Activated CD4-positive, alpha-beta T cell treated with anti-CD3 and anti-CD28 coated beads, Interleukin-2, amount 50 U/mL, for 1 hour (primary cell): ENCODE results near the gene ERBB3.

ENCODE experiments used
- DNase-seq: peaks from one replicate; pipeline ENCODE4 v3.0.0-alpha.2; 2020

Gene ERBB3

GRCh38 chr12:56080556-56081138 lies 682 bp downstream of the ERBB3 start:
- DNase-seq = no peak

GRCh38 chr12:56081393-56082347 lies 1.7 kb downstream of the ERBB3 start:
- DNase-seq = no peak

DNA sequence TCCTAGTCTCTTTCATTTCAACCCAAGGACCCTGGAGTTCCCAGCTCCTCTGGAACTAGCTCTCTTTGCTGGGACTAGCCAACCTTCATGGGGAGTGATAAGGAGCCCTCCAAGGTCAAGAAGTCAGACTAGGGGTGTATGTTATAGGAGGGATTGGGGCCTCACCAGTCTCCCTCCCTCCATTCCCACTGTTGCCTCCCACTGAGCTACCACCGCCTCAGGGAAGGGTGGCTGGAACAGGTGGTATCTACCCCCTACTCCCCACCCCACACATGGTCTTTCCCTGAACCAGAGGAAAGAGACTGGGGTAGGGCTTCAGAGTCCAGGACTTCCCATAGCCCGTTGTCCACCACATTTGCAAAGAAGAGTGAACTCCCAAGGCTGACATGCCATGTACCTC lies 2.4 kb downstream of the ERBB3 start:
- DNase-seq = no peak

GRCh38 chr12:56082967-56083366 lies 3.0 kb downstream of the ERBB3 start:
- DNase-seq = no peak

DNA sequence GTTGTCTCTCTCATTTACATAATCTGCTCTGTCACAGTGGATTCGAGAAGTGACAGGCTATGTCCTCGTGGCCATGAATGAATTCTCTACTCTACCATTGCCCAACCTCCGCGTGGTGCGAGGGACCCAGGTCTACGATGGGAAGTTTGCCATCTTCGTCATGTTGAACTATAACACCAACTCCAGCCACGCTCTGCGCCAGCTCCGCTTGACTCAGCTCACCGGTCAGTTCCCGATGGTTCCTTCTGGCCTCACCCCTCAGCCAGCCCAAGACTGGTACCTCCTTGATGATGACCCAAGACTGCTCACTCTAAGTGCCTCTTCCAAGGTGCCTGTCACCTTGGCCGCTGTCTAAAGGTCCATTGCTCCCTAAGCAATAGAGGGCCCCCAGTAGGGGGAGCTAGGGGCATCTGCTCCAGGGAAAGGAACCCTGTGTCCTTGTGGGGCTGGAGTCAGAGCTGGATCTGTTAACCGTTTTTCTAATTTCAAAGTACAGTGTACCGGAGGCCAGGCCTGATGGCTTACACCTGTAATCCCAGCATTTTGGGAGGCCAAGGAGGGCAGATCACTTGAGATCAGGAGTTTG lies 5.1 kb downstream of the ERBB3 start:
- DNase-seq = no peak

DNA sequence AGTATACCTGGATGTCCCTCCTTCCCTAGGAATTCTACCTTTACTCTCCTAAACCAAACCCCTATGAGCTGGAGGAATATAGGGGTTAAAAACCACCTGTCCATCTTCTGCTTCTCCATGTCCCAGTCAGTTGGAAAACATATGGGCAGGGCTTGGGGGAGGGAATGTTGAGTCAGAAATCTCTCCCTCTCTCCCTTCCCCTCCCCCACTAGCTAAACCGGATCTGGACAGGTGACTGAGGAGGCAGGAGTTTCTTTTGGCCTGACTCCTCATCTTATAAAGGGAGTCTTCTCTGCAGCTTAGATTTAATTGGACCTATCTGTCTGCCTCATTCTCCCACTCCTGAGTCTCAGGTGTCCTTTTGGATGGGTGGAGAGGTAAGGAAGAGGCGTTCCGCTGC lies 6.1 kb downstream of the ERBB3 start:
- DNase-seq = no peak

DNA sequence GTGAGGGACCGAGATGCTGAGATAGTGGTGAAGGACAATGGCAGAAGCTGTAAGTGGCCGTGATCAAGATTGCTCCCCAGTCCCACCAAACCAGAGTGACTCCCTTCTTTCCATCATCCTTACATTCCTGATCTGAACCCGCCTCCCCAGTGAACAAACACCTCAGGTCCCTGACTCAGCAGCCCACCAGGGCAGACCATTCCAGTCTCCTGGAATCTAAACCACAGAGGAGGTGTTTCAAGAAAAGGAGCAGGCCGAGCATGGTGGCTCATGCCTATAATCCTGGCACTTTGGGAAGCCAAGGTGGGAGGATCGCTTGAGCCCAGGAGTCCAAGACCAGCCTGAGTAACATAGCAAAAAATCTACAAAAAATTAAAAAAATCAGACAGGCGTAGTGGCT lies 6.6 kb downstream of the ERBB3 start:
- no peak for DNase-seq

- DNase-seq = no peak
These were observed 7.3 kb downstream of the ERBB3 start for GRCh38 chr12:56087220-56087619.

GRCh38 chr12:56097738-56098137 lies 17.8 kb downstream of the ERBB3 start:
- DNase-seq = no peak

- DNase-seq = no peak
These were observed 18.6 kb downstream of the ERBB3 start for GRCh38 chr12:56098592-56098991.

- DNase-seq = no peak
These were observed 19.8 kb downstream of the ERBB3 start for GRCh38 chr12:56099787-56100186.

- no peak for DNase-seq
These were observed 21.1 kb downstream of the ERBB3 start for GRCh38 chr12:56101045-56101444.

- no peak for DNase-seq
These were observed 22.7 kb downstream of the ERBB3 start for GRCh38 chr12:56102683-56103065.

- DNase-seq = no peak
These were observed 23.2 kb downstream of the ERBB3 start for GRCh38 chr12:56103066-56103711.

DNA sequence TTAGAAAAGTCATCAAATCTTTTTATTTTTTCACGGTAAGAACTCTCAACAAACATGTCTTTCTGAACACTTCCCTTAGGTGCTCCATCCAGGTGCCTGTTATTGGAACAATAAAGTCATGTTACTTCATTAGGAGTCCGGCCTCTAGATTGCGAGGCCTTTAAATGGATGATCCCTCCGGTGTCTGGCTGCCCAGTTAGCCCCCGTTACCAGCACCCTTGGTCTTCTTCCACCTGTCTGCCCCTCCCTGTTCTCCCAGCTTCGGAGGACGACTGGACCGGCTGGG lies 23.8 kb downstream of the ERBB3 start:
- no peak for DNase-seq

- DNase-seq = peak; percentile 91
These were observed 24.3 kb downstream of the ERBB3 start, which contains the start of gene PA2G4 for GRCh38 chr12:56104109-56104814. PA2G4 (plus strand) TSS chr12:56104559; CDS start chr12:56104738, 179 bp downstream.

DNA sequence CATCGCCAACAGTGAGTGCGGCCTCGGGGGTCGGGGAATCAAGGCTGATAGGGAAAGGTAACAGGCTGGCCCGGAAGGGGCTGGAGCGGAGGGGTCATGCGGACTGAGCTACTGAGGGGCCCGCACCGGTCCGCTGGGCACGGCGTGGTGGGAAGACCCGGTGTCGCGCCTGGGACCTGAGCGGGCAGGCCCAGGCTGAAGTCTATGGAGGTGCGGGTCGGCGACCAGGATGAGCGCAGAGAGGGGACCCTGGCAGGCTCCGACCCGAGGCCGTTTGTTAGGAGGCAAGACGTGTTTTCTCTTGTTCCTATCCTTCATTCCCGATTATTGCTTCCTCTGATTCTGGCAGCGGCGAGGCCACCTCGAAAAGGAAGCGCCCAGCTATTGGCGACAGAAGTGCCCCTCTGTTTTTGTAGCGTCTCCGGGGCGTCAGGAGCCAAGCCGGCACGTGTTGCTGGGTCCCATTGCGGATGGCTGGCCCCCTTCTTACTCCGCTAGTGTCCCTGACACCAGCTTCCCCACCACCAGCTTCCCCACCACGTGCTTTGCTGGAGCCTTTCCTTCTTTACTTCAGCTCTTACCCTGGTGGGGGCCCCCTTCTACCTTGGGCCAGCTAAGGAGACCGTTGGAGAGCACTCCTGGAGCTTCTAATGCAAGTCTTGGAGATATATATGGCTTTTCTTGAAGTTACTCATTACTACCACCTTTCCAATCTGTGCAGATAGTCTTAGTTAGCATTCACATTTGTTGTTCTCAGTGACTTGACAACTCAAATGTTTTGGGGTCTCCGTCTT lies 25.0 kb downstream of the ERBB3 start:
- no peak for DNase-seq

GRCh38 chr12:56105609-56105902 lies 25.6 kb downstream of the ERBB3 start:
- no peak for DNase-seq

DNA sequence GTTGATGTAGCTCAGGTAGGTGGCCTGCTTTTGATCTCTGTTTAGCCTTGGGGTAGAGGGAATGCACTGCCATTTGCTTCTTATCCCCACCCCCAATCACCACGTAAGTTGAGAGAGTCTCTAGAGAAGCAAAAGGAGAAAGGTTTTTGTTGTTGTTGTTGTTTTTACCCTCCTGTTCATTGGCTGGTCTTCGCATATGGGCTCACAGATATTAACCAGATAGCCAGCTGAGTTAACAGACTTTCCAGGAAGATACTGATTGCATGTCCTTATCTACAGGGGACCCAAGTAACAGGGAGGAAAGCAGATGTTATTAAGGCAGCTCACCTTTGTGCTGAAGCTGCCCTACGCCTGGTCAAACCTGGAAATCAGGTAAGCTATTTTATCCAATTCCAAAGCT lies 27.3 kb downstream of the ERBB3 start:
- DNase-seq = no peak

DNA sequence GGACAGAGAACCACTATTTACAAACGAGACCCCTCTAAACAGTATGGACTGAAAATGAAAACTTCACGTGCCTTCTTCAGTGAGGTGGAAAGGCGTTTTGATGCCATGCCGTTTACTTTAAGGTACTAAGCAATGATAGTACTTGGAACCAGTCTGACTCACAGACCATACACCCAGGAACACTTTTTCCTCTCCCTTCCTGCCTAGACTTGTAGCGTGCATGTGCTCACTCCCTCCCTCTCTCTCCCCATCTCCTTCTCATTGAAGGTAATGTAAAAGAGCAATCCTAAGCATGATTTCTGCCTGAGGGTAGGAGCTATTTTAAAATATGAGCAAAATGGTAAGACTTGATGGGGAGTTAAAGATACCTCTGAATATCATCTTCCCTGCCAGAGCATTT lies 30.6 kb downstream of the ERBB3 start:
- no peak for DNase-seq

DNA sequence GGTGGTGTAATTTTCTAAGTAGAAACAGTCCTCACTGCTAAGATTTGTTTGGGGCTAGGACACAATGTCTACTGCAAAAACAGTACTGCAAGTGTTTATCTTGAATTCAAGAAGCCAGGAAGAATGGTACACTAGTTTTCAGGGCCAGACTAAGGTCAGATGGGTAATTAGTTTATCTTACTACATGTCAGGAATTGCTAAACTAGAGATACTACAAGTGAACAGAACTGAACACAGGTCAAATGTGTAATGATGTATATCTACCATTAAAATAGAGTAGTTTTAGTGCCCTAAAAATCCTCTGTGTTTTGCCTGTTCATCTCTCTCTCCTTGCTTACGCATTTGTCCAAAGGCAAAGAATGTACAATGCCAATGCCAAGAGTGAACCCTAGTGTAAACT lies 34.1 kb downstream of the ERBB3 start:
- DNase-seq = no peak

DNA sequence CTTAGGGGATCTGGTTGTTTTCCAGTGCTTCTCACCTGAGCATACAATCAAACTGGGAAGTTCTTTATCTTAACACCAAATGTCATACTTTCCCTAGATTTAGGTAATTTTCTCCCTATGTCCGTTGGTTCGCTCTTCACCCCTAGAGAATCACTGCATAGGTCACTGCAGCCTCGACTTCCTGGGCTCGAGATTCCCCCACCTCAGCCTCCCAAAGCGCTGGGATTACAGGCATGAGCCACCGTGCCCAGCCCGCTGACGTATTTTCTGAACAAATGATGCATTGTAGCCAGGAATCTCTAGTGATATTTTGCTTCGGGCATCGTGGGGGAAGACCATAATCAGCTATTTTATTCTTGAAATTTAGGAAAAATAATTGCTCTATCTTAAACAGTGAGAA lies 35.4 kb downstream of the ERBB3 start:
- no peak for DNase-seq
